K562 (cell line): ENCODE data around the gene NTM.

Experiments used
- CTCF ChIP-seq, 3 experiments: IDR thresholded peaks in 2 of 3; conservative IDR thresholded peaks in 1 of 3; 2 replicates each; pipeline ENCODE4 v1.5.1; 2011 to 2012; ENCODE audit warnings: low read length in 3 of 3, mild to moderate bottlenecking in 3 of 3, control low read depth in 2 of 3, improper control_type of control experiment in 1 of 3, inconsistent platforms in 1 of 3, low read depth in 1 of 3, mixed read lengths in 1 of 3, moderate library complexity in 1 of 3; ENCODE audit not compliant: insufficient read depth in 2 of 3
- POLR2A ChIP-seq: fragments of 450-650 bp; conservative IDR thresholded peaks from 2 replicates; pipeline ENCODE4 v1.6.1; 2016
- ZNF76 ChIP-seq: fragments of 250-450 bp; sonication (Bioruptor Pico); IDR thresholded peaks from 2 replicates; pipeline ENCODE4 v1.4.0; 2020; ENCODE audit warnings: mild to moderate bottlenecking, moderate library complexity, borderline replicate concordance
- ZNF764 ChIP-seq: fragments of 250-450 bp; sonication (Bioruptor Pico); IDR thresholded peaks from 2 replicates; pipeline ENCODE4 v1.4.0; 2020; ENCODE audit warnings: low read depth, mild to moderate bottlenecking, moderate library complexity

DNA sequence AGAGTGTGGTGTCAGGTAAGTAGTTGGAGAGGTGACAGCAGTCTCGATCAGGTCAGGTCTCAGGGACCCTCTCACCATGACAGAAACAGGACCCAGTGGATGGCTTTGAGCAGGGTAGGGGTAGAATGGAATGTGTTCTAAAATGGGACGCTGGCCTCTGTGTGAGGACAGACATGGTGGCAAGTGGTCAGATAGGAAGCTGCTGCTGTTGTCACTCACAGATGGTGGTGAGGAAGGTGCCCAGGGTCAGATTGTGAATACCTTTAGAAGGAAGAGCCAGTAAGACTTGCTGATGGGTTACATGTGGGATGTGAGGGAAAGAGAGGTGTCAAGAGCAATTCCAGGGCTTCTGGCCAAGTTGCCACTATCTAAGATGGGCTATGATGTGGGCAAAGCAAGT, 596.3 kb downstream of the NTM start:
- TF ChIP-seq CTCF (IDR thresholded peaks at IDR 0.05 in 2 of 3, conservative IDR thresholded peaks at IDR 0.05 in 1 of 3; ENCODE audit: insufficient read depth in 2 of 3, low read depth in 1 of 3, low read length in 3 of 3): no peak
- TF ChIP-seq ZNF76 (CRISPR knock-in tag): no peak
- TF ChIP-seq POLR2A: no peak
- no peak for TF ChIP-seq ZNF764 (CRISPR knock-in tag)
